Amniotic epithelial cell (primary cell): ENCODE measurements around the gene WDR5.
A peak's percentile ranks its signal among the peaks of the same experiment; 100 is the strongest.

ENCODE experiments used
- DNase-seq: peaks from one replicate; pipeline ENCODE4 v3.0.0-alpha.2; 2010; ENCODE audit warnings: low read depth

WDR5 gene

GRCh38 chr9:134132208-134132870 lies 3.5 kb upstream of the WDR5 start:
- no peak for DNase-seq

- DNase-seq, result no peak
Observed at GRCh38 chr9:134134949-134135342, 936 bp upstream of the WDR5 start.

- DNase-seq, result peak; percentile 8
Observed at GRCh38 chr9:134136118-134136995, 475 bp downstream of the WDR5 start.

- no peak for DNase-seq
Observed at GRCh38 chr9:134136996-134137299, 1.1 kb downstream of the WDR5 start.

- no peak for DNase-seq
Observed at GRCh38 chr9:134138292-134138691, 2.4 kb downstream of the WDR5 start.

- peak; percentile 58 for DNase-seq
Observed at GRCh38 chr9:134139081-134139480, 3.2 kb downstream of the WDR5 start.

- DNase-seq, result no peak
Observed at GRCh38 chr9:134141906-134142305, 6.0 kb downstream of the WDR5 start.

GRCh38 chr9:134144801-134145200 lies 8.9 kb downstream of the WDR5 start:
- DNase-seq, result no peak

GRCh38 chr9:134145262-134145661 lies 9.4 kb downstream of the WDR5 start:
- DNase-seq, result no peak

GRCh38 chr9:134146774-134147493 lies 11.1 kb downstream of the WDR5 start:
- DNase-seq, result no peak

GRCh38 chr9:134149380-134149779 lies 13.5 kb downstream of the WDR5 start:
- DNase-seq, result no peak

- DNase-seq, result no peak
Observed at GRCh38 chr9:134150557-134151214, 14.8 kb downstream of the WDR5 start.

- DNase-seq, result no peak
Observed at GRCh38 chr9:134152022-134152448, 16.2 kb downstream of the WDR5 start.

- DNase-seq, result no peak
Observed at GRCh38 chr9:134152488-134152887, 16.6 kb downstream of the WDR5 start.

GRCh38 chr9:134153450-134153849 lies 17.6 kb downstream of the WDR5 start:
- no peak for DNase-seq

- DNase-seq, result no peak
Observed at GRCh38 chr9:134154262-134154701, 18.4 kb downstream of the WDR5 start.

GRCh38 chr9:134155812-134156377 lies 20.0 kb downstream of the WDR5 start:
- no peak for DNase-seq

GRCh38 chr9:134156564-134157377 lies 20.9 kb downstream of the WDR5 start:
- DNase-seq, result no peak

GRCh38 chr9:134157378-134157885 lies 21.6 kb downstream of the WDR5 start:
- no peak for DNase-seq

- DNase-seq, result no peak
Observed at GRCh38 chr9:134158242-134158641, 22.4 kb downstream of the WDR5 start.
